ENCODE data around the gene ALKBH6.

DNA sequence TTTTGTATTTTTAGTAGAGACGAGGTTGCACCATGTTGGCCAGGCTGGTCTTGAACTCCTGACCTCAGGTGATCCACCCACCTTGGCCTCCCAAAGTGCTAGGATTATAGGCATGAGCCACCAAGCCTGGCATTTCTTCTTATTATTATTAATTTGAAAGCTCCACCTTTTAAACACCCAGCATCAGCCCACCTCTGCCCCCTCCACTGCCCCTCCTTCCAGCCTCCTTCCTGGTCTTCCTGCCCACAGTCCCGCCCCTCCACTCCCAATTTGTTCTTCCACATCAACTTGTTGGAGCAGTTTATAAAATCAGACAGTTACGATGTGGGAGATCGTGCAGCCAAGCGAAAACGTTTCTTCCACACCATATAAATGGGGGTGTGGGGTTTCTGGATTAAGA, 26.5 kb upstream of the ALKBH6 start:
- TF ChIP-seq EZH2 (IDR thresholded peaks at IDR 0.05; ENCODE audit: insufficient read depth, poor library complexity, severe bottlenecking) (no peak), EZH2phosphoT487 (IDR thresholded peaks at IDR 0.05; ENCODE audit: insufficient read depth, low read depth) (no peak)
